Body of pancreas (tissue), 4 donors: ENCODE results near the gene PTH.

Experiments
- POLR2A ChIP-seq, 3 donors: fragments of 450-650 bp; IDR thresholded peaks; one replicate each; pipeline ENCODE4 v1.6.1; 2016; ENCODE audit warnings: antibody characterized with exemption in 3 of 3, mild to moderate bottlenecking in 2 of 3
- TF ChIP-seq, protein P1 (sequence below), 7 experiments: fragments of 450-650 bp in 4 of 7; fragments of 200-600 bp in 3 of 7; sonication (generic) in 3 of 7; IDR thresholded peaks; one replicate each; pipeline ENCODE4 v1.5.1; 2016 to 2019; ENCODE audit warnings: antibody characterized with exemption in 7 of 7

- TF ChIP-seq, protein P1, sequence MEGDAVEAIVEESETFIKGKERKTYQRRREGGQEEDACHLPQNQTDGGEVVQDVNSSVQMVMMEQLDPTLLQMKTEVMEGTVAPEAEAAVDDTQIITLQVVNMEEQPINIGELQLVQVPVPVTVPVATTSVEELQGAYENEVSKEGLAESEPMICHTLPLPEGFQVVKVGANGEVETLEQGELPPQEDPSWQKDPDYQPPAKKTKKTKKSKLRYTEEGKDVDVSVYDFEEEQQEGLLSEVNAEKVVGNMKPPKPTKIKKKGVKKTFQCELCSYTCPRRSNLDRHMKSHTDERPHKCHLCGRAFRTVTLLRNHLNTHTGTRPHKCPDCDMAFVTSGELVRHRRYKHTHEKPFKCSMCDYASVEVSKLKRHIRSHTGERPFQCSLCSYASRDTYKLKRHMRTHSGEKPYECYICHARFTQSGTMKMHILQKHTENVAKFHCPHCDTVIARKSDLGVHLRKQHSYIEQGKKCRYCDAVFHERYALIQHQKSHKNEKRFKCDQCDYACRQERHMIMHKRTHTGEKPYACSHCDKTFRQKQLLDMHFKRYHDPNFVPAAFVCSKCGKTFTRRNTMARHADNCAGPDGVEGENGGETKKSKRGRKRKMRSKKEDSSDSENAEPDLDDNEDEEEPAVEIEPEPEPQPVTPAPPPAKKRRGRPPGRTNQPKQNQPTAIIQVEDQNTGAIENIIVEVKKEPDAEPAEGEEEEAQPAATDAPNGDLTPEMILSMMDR (IDR thresholded peaks at IDR 0.05), result peak; percentile 14 to 74 (median 55)
- TF ChIP-seq POLR2A (IDR thresholded peaks at IDR 0.05), result no peak
Observed at GRCh38 chr11:13465909-13466371, 29.9 kb downstream of the PTH start.
